IPS-NIHi11 (cell line): Measurements from ENCODE around the gene SLC66A2.
A peak's percentile ranks its signal among the peaks of the same experiment; 100 is the strongest.
"Not testable (repeated sequence)": the region's sequence is repeated elsewhere in the genome, so short reads cannot be mapped to it uniquely, and the experiment has no call there.

Source experiments
- DNase-seq: peaks from one replicate; pipeline ENCODE4 v3.0.0; 2012; ENCODE audit warnings: mixed read lengths, low spot score

SLC66A2 gene

DNA sequence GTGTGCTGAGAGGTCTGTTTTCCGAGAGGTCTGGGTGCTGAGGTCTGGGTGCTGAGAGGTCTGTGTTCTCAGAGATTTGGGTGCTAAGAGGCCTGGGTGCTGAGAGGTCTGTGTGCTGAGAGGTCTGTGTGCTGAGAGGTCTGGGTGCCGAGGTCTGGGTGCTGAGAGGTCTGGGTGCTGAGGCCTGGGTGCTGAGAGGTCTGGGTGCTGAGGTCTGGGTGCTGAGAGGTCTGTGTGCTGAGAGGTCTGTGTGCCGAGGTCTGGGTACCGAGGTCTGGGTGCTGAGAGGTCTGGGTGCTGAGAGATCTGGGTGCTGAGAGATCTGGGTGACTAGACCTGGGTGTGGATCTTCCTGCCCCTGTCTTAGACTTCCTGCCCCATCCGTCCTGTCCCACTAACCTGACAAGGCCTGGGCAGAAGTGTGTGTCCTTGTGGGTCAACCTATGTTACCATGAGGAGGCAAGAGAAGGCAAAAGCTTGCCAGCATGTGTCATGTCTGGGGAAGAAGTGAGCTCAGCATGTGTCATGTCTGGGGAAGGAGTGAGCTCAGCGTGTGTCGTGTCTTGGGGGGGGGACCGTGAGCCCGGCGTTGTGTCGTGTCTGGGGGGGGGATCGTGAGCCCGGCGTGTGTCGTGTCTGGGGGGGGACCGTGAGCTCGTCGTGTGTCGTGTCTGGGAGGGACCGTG, 84.4 kb downstream of the SLC66A2 start:
- DNase-seq, result no peak

DNA sequence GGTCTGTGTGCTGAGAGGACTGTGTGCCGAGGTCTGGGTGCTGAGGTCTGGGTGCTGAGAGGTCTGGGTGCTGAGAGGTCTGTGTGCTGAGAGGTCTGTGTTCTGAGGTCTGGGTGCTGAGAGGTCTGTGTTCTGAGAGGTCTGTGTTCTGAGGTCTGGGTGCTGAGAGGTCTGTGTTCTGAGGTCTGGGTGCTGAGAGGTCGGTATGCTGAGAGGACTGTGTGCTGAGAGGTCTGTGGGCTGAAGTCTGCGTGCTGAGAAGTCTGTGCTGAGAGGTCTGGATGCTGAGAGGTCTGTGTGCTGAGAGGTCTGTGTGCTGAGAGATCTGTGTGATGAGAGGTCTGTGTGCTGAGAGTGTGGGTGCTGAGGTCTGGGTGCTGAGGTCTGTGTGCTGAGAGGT, 85.5 kb downstream of the SLC66A2 start:
- not testable (repeated sequence) for DNase-seq

GRCh38 chr18:79864955-79865354, 86.5 kb downstream of the SLC66A2 start:
- DNase-seq, result not testable (repeated sequence)

GRCh38 chr18:79864006-79864725, 87.3 kb downstream of the SLC66A2 start:
- DNase-seq, result no peak

GRCh38 chr18:79863161-79864005, 88.1 kb downstream of the SLC66A2 start:
- DNase-seq, result no peak

DNA sequence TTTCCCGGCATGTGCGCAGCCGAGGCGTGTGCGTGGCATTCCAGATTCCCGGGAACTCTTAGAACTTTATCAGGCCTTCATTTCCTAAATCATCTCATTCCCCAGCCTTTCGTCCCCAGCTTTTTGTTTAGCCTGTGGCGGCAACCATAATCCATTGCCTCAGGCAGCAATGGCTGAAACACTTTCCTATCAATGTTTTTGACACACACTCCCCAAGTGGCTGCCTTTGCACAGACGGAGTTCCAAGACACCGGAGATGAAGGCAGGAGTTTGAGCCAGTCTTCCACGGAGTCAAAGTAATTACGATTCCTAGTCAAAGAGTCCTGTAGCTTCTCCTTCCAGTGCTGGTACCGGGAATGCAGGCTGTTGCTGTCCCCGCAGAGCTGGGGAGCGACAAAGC, 88.9 kb downstream of the SLC66A2 start:
- no peak for DNase-seq

GRCh38 chr18:79861687-79862086, 89.8 kb downstream of the SLC66A2 start:
- no peak for DNase-seq

DNA sequence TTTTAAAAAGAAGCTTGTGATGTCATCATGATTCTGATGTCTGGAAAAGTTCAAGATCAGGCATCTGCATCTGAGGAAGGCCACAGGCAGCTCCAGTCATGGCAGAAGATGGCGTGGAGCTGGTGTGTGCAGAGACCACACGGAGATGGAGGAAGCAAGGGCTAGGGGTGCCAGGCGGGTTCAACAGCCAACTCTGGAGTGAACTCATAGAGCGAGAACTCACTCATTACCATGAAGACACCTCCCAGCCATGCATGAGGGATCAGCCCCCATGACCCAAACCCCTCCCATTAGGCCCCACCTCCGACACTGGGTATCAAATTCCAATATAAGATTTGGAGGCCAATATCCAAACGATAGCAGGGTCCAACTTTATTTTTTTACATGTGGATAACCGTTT, 92.1 kb downstream of the SLC66A2 start:
- DNase-seq, result no peak

DNA sequence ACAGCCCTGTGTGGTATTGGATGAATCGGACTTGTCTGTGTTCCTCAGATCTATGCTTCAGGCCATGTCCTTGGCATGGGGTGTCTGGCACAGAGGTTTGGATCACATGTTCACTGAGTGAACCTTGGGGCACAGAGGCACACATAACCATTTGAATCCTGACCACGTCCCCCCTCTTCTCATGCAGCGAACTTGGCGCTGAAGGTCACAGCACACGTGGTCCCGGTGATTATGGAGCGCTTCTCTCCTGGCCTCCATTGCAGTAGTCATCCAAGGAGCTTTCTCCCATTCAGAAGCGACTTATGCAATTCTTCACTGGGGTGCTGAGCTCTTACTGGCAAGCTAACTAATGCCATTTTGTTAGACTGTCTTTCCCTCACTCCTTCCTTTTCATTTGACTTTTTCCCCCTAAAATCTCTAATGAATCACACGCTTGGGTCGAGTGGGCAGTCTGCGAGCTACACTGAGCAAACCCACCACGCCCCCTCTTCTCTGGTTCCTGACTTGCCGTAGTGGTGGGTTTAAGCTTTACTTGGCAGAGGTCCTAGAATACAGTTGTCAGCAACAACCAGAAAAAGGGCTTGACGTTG, 94.3 kb downstream of the SLC66A2 start:
- DNase-seq, result peak; percentile 55

GRCh38 chr18:79856119-79857007, 95.1 kb downstream of the SLC66A2 start:
- peak; percentile 76 for DNase-seq

DNA sequence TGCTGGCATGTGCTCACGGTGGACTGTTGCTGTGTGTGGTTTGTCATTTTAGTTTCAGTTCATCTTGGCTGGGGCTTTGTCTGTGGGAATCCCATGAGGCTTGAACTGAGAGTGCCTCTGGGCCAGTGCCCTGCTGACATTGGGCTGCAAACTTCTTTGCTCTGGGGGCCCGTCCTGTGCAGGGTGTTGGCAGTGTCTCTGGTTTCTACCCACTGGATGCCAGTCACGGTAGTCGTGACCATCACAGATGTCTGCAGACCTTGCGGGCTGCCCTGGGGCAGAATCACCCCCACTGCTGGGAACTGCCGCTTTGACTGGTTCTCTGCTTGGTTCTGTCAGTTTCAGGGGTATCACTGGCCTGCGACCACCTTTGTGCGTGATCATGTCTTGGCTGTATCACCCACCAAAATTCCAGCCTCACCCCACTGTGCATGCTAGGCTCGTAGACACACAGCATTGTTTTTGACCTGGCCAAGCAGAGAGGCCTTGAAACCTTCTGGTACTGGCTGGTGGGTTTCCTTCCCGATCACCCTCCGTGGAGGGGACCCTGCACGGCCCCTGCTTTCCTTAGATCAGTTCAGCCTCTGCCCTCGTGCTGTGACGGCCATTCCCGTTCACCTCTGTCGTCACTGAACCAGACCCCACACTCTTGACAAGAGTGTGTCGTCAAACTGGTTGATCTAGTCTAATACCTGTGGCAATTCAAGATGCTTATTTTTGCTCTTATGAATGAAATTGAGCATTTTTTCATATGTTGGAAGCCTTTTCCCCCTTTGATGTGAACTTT, 96.1 kb downstream of the SLC66A2 start:
- DNase-seq, result no peak

- DNase-seq, result no peak
Observed at GRCh38 chr18:79853993-79854364, 97.5 kb downstream of the SLC66A2 start.

DNA sequence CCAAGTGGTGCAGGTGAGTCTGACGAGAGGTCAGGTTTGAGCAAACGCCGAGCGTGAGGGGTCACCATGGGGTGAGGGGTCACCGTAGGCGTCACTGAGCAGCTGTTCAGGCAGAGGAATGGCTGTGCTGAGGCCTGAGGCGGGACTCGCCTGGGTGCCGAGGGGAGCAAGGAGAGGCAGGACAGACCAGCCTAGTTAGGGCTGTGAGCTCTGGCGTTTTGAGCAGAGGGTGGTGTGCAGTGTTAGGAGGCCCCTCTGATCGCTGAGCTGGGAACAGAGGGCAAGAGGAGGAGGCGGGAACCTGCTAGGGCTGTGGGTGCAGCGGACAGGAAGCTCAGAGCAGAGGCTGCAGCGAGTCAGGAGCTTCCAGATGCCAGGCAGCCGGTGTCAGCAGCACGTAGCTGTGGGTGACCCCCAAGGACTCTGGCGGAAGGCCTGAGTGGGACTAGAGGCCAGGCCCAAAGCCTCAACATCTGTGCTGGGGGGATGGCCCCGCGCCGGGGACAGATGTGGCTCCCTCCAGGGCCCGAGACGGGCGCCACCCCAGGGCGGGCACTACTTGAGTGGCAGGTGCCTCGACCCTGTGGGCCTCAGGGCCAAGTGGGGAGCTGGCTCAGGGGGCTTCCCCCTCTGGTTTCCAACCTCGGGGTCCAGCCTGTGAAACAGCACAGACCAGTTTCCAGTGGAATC, 98.0 kb downstream of the SLC66A2 start:
- DNase-seq, result no peak

- DNase-seq, result no peak
Observed at GRCh38 chr18:79852561-79853302, 98.7 kb downstream of the SLC66A2 start.
